ENCODE data around the gene POGLUT2. TPM values are rescaled to one million over a fixed set of nuclear protein-coding genes. Genes with fewer than 3 reads are reported as not detected.

POGLUT2 gene
- 17.5 and 24.7 TPM in 2 replicates for total RNA-seq (2014; rRNA removed; shearing (Covaris generic))
- polyA plus RNA-seq (2016; fragmentation: Nextera tagmentation; extraction: Ambion mirVana): 14.6 and 16.3 TPM in 2 replicates
- long read RNA-seq, transcript KDELC1-201 (10 exons, 2,060 nt): major isoform, 8 of 10 reads
- long read RNA-seq, partial matches to known transcripts: 1 of 10 reads
- long read RNA-seq, other reads (novel, unspliced or antisense): 1 of 10 reads

- no peak within 1 kb of the TSS for H3K27ac Mint-ChIP-seq
- Histone ChIP-seq H3K79me2 (replicated peaks; ENCODE audit: insufficient read depth) (peaks cover 9% of the 10 kb centered on the region; the same call in 1 of the 2 replicates), H3K27ac (ENCODE audit: low read depth) (no peak within 1 kb of the TSS)
Observed at GRCh38 chr13:102798581-102799425, at the start of gene POGLUT2, which contains the start of gene BIVM. Gene POGLUT2, minus strand, starts transcription at chr13:102798976. Its CDS starts 306 bp downstream, at chr13:102798670. Gene BIVM, plus strand, starts transcription at chr13:102799119. Its CDS starts 8,149 bp downstream, at chr13:102807268.

More at GRCh38 chr13:102798581-102799425, at the start of gene POGLUT2, which contains the start of gene BIVM:
- peaks cover 21% of the 10 kb centered on the region for H3K27me3 Mint-ChIP-seq (ENCODE audit: insufficient read depth, low read depth, poor library complexity)
- Histone ChIP-seq H3K4me3 (peak within 1 kb of the TSS; percentile 76), H3K4me2 (peak within 1 kb of the TSS; percentile 88), H3F3A (replicated peaks; ENCODE audit: low read depth) (peaks cover 3% of the 10 kb centered on the region; the same call in 1 of the 2 replicates), H4K20me1 (replicated peaks; ENCODE audit: insufficient read depth) (peaks cover 6% of the 10 kb centered on the region; the same call in 1 of the 2 replicates), H3K4me1 (ENCODE audit: insufficient read depth) (peaks cover 17% of the 10 kb centered on the region), H3K27me3 (ENCODE audit: insufficient read depth) (peaks cover 39% of the 10 kb centered on the region), H2AFZ (peak within 1 kb of the TSS; percentile 97), H3K9me2 (ENCODE audit: insufficient read depth) (no peaks in the 10 kb centered on the region), H3K36me3 (ENCODE audit: insufficient read depth) (no peaks in the 10 kb centered on the region)
- TF ChIP-seq EZH2 (IDR thresholded peaks at IDR 0.05; ENCODE audit: low read depth, unreplicated experiment) (peak; percentile 35), NANOG (IDR thresholded peaks at IDR 0.05; ENCODE audit: borderline replicate concordance) (no peak), REST (IDR thresholded peaks at IDR 0.05; ENCODE audit: unreplicated experiment) (no peak), STAT1 (IDR thresholded peaks at IDR 0.05; ENCODE audit: unreplicated experiment) (no peak), CREB1 (CRISPR knock-in tag; IDR thresholded peaks at IDR 0.05; ENCODE audit: low read depth) (peak; percentile 90), ETS1 (IDR thresholded peaks at IDR 0.05) (peak; percentile 86), EZH2phosphoT487 (IDR thresholded peaks at IDR 0.05; ENCODE audit: unreplicated experiment) (no peak), POLR2AphosphoS5 (IDR thresholded peaks at IDR 0.05; ENCODE audit: low read depth) (peak; percentile 87), ZNF462 (CRISPR knock-in tag; IDR thresholded peaks at IDR 0.05) (no peak)
- no peaks in the 10 kb centered on the region; the same call in 2 of the 3 replicates for H3K36me3 Mint-ChIP-seq (ENCODE audit: low read depth)
- ATAC-seq (peak; percentile 91), DNase-seq (ENCODE audit: low spot score) (peak; percentile 98)
- no peaks in the 10 kb centered on the region for H3K9me3 Mint-ChIP-seq
- H3K4me1 Mint-ChIP-seq: peaks cover 10% of the 10 kb centered on the region
- H3K4me3 Mint-ChIP-seq: peak within 1 kb of the TSS; percentile 93

All from GM23338 (cell line).